GM12873 (cell line): ENCODE results near the gene ETNK1.

Experiments used
- TF ChIP-seq, protein P1 (sequence below): IDR thresholded peaks from 2 replicates; pipeline ENCODE4 v1.5.1; 2012; ENCODE audit warnings: low read depth, mild to moderate bottlenecking, moderate library complexity, low read length, control low read depth; ENCODE audit not compliant: insufficient read depth; ENCODE audit errors: missing control alignments

ETNK1 gene

DNA sequence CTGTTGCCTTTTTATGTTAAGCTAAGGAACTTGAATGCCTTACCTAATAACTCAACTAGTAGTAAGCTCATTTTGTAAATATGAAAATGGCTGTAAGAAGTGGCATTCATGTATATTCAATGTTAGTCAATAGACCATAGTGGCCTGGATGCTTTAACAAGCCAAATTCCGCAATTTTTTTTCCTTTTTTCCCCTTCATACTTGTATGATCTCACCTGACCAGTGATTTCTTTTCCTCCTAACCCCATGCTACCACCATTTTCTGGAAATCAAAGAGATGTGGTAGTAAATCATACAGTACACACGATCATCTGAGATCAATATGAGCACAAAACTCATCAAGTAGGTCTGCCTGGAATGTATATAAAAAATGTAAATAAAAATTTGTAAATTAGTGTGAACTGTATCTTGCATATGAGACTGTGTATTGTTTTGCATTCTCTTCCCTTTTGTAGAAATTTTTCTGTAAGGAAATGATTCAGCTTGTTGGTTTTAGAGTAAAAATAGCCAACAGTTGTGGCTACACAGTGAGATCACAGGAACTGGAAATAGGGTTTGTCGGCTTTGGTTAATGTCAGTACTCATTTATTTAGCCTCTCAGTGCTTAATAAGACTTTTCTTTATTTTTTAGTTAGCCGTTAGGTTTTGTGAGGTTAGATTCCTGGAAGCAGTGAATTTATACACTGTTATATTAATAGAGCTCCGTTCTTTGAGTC, 62.5 kb downstream of the ETNK1 start:
- TF ChIP-seq, protein P1, sequence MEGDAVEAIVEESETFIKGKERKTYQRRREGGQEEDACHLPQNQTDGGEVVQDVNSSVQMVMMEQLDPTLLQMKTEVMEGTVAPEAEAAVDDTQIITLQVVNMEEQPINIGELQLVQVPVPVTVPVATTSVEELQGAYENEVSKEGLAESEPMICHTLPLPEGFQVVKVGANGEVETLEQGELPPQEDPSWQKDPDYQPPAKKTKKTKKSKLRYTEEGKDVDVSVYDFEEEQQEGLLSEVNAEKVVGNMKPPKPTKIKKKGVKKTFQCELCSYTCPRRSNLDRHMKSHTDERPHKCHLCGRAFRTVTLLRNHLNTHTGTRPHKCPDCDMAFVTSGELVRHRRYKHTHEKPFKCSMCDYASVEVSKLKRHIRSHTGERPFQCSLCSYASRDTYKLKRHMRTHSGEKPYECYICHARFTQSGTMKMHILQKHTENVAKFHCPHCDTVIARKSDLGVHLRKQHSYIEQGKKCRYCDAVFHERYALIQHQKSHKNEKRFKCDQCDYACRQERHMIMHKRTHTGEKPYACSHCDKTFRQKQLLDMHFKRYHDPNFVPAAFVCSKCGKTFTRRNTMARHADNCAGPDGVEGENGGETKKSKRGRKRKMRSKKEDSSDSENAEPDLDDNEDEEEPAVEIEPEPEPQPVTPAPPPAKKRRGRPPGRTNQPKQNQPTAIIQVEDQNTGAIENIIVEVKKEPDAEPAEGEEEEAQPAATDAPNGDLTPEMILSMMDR, result no peak

DNA sequence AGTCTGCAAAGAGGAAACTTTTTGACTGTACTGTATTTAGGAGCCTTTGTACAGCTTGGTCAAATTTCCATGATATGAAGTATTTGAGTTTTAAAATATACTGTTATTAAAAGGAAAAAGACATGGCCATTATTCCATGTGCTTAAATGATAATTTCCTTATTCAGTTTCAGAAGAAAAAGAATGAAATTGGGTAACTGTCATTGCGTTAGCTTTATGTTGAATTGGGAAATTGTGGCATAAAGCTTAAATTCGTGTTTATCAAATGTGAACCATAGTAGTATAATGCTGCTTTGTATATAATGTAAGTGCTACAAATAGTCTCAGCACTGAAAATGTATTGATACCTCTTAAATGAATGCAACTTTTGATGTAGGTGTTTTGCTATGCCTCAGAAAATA, 64.9 kb downstream of the ETNK1 start:
- TF ChIP-seq, protein P1, result no peak

DNA sequence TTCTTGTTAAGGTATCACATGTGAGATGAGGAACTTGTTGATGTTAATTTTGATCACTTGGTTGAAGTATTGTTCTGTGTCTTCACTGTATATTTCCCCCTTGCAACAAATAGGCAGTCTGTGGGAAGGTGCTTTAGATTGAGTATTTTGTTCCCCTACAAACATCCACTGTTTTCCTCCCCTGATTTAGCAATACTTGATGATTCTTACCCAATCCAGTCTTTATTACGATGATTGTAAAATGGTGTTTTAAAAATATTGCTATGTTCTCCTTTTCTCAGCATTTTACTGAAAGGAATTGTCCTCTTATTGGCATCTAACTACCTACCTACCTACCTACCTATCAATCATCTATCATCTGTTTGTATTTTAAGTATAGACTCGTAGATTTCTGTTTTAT, 66.3 kb downstream of the ETNK1 start:
- TF ChIP-seq, protein P1, result no peak

DNA sequence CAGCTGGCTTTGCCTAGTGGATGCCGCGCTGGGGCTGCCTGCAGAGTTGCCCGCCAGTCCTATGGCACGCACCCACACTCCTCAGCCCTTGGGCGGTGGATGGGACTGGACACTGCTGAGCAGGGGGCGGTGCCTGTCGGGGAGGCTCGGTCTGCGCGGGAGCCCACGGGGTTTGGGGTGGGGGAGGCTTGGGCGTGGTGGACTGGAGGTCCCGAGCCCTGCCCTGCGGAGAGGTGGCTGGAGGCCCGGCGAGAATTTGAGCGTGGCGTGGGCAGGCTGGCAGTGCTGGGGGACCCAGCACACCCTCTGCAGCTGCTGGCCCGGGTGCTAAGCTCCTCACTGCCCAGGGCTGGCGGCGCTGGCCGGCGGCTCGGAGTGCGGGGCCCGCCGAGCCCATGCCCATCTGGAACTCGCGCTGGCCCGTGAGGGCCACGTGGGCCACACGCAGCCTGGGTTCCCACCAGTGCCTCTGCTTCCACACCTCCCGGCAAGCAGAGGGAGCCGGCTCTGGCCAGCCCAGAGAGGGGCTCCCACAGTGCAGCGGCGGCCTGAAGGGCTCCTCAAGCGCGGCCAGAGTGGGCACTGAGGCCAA, 68.1 kb downstream of the ETNK1 start:
- TF ChIP-seq, protein P1, result no peak

DNA sequence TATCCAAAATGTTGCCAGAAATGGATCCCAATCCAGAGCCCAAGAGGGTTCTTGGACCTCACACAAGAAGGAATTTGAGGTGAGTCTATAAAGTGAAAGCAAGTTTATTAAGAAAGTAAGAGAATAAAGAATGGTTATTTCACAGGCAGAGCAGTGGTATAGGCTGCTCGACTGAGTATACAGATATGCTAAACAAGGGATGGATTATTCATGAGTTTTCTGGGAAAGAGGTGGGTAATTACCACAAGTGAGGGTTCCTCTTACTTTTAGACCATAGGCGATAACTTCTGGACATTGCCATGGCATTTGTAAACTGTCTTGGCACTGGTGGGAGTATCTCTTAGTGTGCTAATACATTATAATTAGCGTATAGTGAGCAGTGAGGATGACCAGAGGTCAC, 73.6 kb downstream of the ETNK1 start:
- TF ChIP-seq, protein P1, result no peak

DNA sequence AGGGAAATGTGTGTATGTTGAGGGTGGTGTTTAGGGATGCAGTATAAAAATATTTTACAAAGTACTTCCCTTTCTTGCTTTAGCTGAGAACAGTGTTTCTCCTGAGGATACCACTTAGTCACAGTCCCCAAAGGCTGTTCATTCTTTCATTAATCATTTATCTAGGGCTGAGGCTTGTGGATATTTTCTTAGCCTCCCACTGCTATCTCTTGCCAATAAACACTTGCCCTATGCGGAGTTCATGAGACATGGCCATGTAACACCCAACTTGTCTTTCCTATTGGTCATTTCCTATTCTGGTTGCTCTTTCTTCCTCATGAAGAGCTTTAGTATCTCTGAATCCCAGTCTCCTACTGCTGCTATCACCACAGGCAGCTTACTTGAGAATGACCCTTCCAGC, 75.1 kb downstream of the ETNK1 start:
- TF ChIP-seq, protein P1, result no peak

DNA sequence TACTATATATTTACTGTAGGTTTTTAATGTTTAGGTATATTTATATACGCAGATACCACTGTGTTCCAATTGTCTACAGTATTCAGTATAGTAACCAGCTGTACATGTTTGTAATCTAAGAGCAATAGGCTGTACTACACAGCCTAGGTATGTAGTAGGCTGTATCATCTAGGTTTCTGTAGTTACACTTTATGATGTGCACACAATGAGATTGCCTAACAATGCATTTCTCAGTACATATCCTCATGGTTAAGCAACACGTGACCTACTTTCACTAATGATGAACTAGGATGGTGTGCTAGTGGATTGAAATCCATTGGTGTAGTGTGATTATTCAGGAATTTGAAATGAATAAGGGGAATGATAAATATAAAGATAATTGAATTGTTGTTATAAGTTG, 77.7 kb downstream of the ETNK1 start:
- TF ChIP-seq, protein P1, result no peak
